Ovary (tissue), 9 donors: ENCODE measurements around the gene STK39. TPM values are rescaled to one million over a fixed set of nuclear protein-coding genes. Genes with fewer than 3 reads are reported as not detected.

ENCODE experiments used
- DNase-seq, 5 donors: peaks; one replicate each; pipeline ENCODE4 v3.0.0-alpha.2; 2019 to 2020
- H3K27ac ChIP-seq, 2 donors: fragments of 200-600 bp; one replicate each; pipeline versions ENCODE4 v1.5.1 to v1.8.0; 2019 to 2022
- H3K27me3 ChIP-seq: fragments of 200-600 bp; one replicate; pipeline ENCODE4 v1.8.0; 2022
- H3K36me3 ChIP-seq: fragments of 200-600 bp; sonication (generic); one replicate; pipeline ENCODE4 v1.5.1; 2019
- H3K4me1 ChIP-seq: one replicate; pipeline ENCODE4 v1.8.1; 2013; ENCODE audit warnings: mild to moderate bottlenecking, moderate library complexity; ENCODE audit not compliant: insufficient read depth
- H3K4me3 ChIP-seq: fragments of 200-600 bp; sonication (generic); one replicate; pipeline ENCODE4 v1.5.1; 2017
- H3K9me3 ChIP-seq, 2 donors: fragments of 200-600 bp in 1 of 2; sonication (generic) in 1 of 2; one replicate each; pipeline versions ENCODE4 v1.5.1 to v1.8.1; 2013 to 2019; ENCODE audit warnings: mild to moderate bottlenecking in 1 of 2, moderate library complexity in 1 of 2
- CTCF ChIP-seq, 3 donors: fragments of 450-650 bp in 2 of 3; fragments of 200-600 bp in 1 of 3; IDR thresholded peaks; one replicate each; pipeline versions ENCODE4 v1.5.1 to v1.8.0; 2016 to 2022; ENCODE audit warnings: antibody characterized with exemption in 3 of 3, mild to moderate bottlenecking in 1 of 3
- EP300 ChIP-seq: sonication (generic); formaldehyde crosslinking; IDR thresholded peaks from one replicate; pipeline ENCODE4 v1.6.1; 2017; ENCODE audit warnings: antibody characterized with exemption
- POLR2A ChIP-seq: fragments of 450-650 bp; IDR thresholded peaks from one replicate; pipeline ENCODE4 v1.6.1; 2017; ENCODE audit warnings: antibody characterized with exemption, mild to moderate bottlenecking, moderate library complexity
- WGBS, 3 donors: extraction: QIAGEN DNeasy Blood & Tissue Kit in 1 of 3; methylation state at CpG; one replicate each; pipeline versions ENCODE4 v1.1.5 to v1.1.7; 2013 to 2017; 5-methylcytosine and 5-hydroxymethylcytosine counted together
- intact Hi-C, 4 donors: fragments of 100-400 bp; cut with DNase I; formaldehyde crosslinking; loops; one replicate each; pipeline versions ENCODE4 v1.11.0 to v1.15.1; 2022 to 2023
- polyA plus RNA-seq, 2 donors: library from polyadenylated mRNA; stranded (reverse); fragments of 200-250 nt in 1 of 2; fragments of 350-450 nt in 1 of 2; fragmentation: Illumina TruSeq in 1 of 2; extraction: RNeasy Lipid Tissue Mini Kit (QIAGEN cat#74804) in 1 of 2; gene quantifications; one replicate each; pipeline ENCODE4 v1.2.3, GENCODE V29; 2013 to 2014
- total RNA-seq, 7 donors: library from RNA; depleted of rRNA in 2 of 7; stranded (reverse); fragments of >200 nt in 2 of 7; fragmentation: NEBNext Ultra II Directional in 3 of 7; extraction: Animal tissue kit (Norgen Biotek cat#: 25700) in 3 of 7; gene quantifications; one replicate each; pipeline versions ENCODE4 v1.1.0 to v1.2.4, GENCODE V29; 2016 to 2023
- donor health status: DM: no; HTN: no; CAD: no; lungs with moderate emphysema.
- donor health status: DM: no; HTN: no; CAD: no.
- donor health status: Bipolar disorder and iron deficiency.
- donor health status: DM: yes; HTN: yes; CAD: no.
- donor health status: DM: no; HTN: no; CAD: no.
- donor health status: DM: yes; HTN: yes; CAD: no.

The STK39 gene
- total and polyA plus RNA-seq, 9 donors, result 5.9 to 14.1 (median 10.6) TPM

- 82 to 90% (median 90%) methylated on average over 7 of the region's 7 CpGs for WGBS, 3 donors
- no peak for DNase-seq
- no peak overlapping the region for H3K27ac ChIP-seq
- no peaks in the 10 kb centered on the region for H3K36me3 ChIP-seq
- no peaks in the 10 kb centered on the region for H3K27me3 ChIP-seq
- TF ChIP-seq EP300, result no peak
- TF ChIP-seq CTCF (IDR thresholded peaks at IDR 0.05), result no peak
- TF ChIP-seq POLR2A, result no peak
- H3K4me3 ChIP-seq, result no peak overlapping the region
- no peaks in the 10 kb centered on the region for H3K4me1 ChIP-seq
- intact Hi-C loops, result no loop called here
- H3K9me3 ChIP-seq, result no peaks in the 10 kb centered on the region
These were observed 76.2 kb downstream of the STK39 start for GRCh38 chr2:168171059-168171762.

- Histone ChIP-seq H3K27ac (no peak overlapping the region), H3K4me3 (no peak overlapping the region), H3K27me3 (no peaks in the 10 kb centered on the region), H3K36me3 (no peaks in the 10 kb centered on the region), H3K4me1 (no peaks in the 10 kb centered on the region), H3K9me3 (no peaks in the 10 kb centered on the region)
- TF ChIP-seq POLR2A (no peak), CTCF (IDR thresholded peaks at IDR 0.05) (no peak), EP300 (no peak)
- WGBS, 3 donors, result 65 to 94% (median 88%) methylated on average over 4 of the region's 4 CpGs
- intact Hi-C loops, result no loop called here
- DNase-seq, result no peak
These were observed 78.2 kb downstream of the STK39 start for GRCh38 chr2:168169097-168169745.

- 89 to 90% (median 90%) methylated on average over 4 of the region's 4 CpGs for WGBS, 3 donors
These were observed 79.7 kb downstream of the STK39 start for GRCh38 chr2:168167511-168168263.

More at GRCh38 chr2:168167511-168168263, 79.7 kb downstream of the STK39 start:
- TF ChIP-seq POLR2A (no peak), CTCF (IDR thresholded peaks at IDR 0.05) (no peak), EP300 (no peak)
- no peak for DNase-seq
- Histone ChIP-seq H3K36me3 (no peaks in the 10 kb centered on the region), H3K27ac (no peak overlapping the region), H3K4me1 (no peaks in the 10 kb centered on the region), H3K9me3 (no peaks in the 10 kb centered on the region), H3K4me3 (no peak overlapping the region), H3K27me3 (no peaks in the 10 kb centered on the region)
- intact Hi-C loops, result no loop called here
